UCSD-AML1 (cell line): ENCODE data around the gene PLAGL1.
"Not testable (repeated sequence)": the region's sequence is repeated elsewhere in the genome, so short reads cannot be mapped to it uniquely, and the experiment has no call there.

Experiments
- DNase-seq: peaks from one replicate; lab custom pipeline; 2025; ENCODE audit not compliant: unreplicated experiment; lab: John Stamatoyannopoulos, UW

PLAGL1 gene

DNA sequence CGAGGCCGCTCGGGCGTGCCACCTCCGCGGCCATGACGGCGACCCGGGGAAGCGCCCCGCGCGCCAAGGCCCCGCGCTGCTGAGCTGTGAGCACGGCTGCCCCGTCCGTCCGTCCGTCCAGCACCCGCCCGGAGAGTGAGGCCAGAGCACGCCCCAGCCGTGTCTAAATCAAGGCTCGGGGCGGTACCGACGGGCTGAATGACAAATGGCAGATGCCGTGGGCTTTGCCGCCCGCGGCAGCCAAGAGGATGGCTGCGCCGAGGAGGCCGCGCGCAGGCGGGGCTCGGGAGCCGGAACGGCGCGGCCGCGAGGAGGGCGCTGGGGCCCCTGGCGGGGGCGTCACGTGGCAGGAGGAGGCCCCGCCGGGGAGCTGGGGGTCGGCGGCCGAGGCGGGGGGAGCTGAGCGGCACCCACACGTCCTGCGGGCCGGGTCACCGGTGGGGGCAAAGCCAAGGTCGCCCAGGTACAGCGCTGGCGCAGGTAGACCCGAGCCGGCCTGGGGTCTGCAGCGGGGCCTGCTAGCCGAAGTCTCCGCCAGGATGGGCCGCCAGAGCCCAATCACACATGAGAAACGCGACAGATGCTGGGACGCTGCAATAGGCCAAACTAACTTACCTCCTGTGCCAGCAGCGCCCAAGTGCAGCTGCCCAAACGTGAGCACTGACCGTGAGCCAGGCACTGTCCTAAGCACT is at the start of gene PLAGL1:
Gene PLAGL1 (minus strand): TSS at position 140 of the 692 bp plus-strand sequence. CDS start 60,123 bp downstream, outside the sequence.
- no peak for DNase-seq

- no peak for DNase-seq
Observed at GRCh38 chr6:144055121-144055931, 47.3 kb upstream of the PLAGL1 start.

GRCh38 chr6:144053601-144054000 is 45.5 kb upstream of the PLAGL1 start:
- no peak for DNase-seq

DNA sequence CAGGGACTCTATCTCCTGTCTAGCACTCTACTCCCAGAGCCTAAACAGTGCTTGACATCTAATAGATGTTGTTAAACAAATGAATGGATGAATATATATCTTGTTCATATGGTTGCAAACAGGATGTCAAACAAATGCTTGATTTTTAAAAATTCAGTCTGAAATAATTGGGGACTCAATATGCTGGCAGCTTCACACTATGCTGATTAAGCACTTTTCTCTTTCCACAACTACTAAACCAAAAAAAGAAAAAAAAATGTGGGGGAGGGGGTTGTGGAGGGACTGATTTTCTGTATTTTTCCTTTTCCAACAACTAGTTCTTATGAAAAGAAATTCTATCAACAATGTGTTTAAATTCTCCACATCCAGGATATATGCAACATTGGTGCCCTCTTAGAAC is 44.4 kb upstream of the PLAGL1 start:
- DNase-seq = no peak

DNA sequence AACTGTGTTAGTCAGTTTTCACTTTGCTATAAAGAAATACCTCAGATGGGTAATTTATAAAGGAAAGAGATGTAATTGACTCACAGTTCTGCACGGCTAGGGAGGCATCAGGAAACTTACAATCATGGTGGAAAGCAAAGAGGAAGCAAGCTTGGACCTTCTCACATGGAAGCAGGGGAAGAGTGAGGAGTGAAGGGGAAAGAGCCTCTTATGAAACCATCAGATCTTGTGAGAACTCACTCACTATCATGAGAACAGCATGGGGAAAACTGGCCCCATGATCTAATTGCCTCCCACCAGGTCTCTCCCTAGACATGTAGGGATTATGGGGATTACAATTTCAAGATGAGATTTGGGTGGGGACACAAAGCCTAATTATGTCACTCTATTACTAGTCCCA is 41.3 kb upstream of the PLAGL1 start:
- no peak for DNase-seq

DNA sequence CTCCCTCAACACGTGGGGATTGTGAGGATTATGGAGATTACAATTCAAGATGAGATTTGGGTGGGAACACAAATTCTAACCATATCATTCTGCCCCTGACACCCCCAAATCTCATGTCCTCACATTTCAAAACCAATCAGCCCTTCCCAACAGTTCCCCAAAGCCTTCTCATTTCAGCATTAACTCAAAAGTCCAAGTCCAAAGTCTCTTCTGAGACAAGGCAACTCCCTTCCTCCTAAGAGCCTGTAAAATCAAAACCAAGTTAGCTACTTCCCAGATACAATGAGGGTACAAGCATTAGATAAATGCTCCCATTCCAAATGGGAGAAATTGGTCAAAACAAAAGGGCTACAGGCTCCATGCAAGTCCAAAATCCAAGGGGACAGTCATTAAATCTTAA is 39.6 kb upstream of the PLAGL1 start:
- DNase-seq = no peak

GRCh38 chr6:144046672-144047071 is 38.6 kb upstream of the PLAGL1 start:
- DNase-seq = not testable (repeated sequence)

DNA sequence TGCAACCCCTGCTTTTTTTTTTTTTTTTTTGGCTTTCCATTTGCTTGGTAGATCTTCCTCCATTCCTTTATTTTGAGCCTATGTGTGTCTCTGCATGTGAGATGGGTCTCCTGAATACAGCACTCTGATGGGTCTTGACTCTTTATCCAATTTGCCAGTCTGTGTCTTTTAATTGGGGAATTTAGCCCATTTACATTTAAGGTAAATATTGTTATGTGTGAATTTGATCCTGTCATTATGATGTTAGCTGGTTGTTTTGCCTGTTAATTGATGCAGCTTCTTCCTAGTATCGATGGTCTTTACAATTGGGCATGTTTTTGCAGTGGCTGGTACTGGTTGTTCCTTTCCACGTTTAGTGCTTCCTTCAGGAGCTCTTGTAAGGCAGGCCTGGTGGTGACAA is 36.9 kb upstream of the PLAGL1 start:
- not testable (repeated sequence) for DNase-seq

DNA sequence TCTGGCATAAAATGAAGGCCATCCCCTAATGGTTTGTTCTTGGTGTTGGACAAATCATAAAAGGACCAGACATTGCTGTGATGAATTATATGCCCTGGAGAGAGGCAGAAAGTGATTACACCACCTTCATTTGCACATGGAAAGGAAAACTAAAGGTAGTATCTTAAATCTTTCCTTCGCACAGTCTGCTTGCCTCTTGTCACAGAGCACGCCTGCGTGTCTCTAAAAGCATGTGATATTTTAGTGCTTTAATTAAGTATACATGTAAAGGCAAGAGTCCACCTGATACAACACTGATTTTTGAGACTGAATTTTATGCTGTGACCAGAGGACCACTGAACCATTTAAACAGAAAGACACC is 28.8 kb upstream of the PLAGL1 start:
- DNase-seq = no peak

- DNase-seq = peak; percentile 48
Observed at GRCh38 chr6:144036064-144036834, 28.2 kb upstream of the PLAGL1 start.

DNA sequence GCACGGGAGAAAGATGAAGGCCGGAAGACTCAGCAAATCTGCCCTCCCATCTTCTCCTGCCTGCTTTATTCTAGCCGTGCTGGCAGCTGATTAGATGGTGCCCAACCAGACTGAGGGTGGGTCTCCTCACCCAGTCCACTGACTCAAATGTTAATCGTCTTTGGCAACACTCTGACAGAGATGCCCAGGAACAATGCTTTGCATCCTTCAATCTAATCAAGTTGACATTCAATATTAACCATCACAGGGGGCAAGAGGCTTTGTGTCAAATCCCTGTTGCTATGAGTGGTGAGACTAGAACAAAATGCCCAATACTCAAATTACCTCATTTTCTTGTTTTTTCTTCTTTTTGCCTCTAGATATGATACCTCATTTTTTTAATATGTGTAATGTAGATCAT is 27.4 kb upstream of the PLAGL1 start:
- no peak for DNase-seq

GRCh38 chr6:144033816-144034735 is 26.0 kb upstream of the PLAGL1 start:
- DNase-seq = no peak

DNA sequence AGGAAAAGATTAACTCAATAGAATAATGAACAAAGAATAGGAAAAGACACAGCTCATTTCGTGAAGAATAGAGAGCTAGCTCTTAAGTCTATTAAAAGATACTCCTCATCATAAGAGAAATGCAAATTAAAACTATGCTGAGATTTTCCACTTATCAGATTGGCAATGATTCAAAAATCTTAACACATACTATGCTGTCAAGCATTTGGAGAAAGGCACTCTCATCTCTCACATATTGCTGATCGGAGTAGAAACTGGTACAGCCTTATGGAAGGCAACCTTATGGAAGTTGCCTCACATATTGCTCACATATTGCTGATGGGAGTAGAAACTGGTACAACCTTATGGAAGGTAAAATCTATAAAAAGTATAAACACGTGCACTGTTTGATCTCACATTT is 21.4 kb upstream of the PLAGL1 start:
- DNase-seq = no peak

GRCh38 chr6:144027932-144028587 is 20.0 kb upstream of the PLAGL1 start:
- no peak for DNase-seq

DNA sequence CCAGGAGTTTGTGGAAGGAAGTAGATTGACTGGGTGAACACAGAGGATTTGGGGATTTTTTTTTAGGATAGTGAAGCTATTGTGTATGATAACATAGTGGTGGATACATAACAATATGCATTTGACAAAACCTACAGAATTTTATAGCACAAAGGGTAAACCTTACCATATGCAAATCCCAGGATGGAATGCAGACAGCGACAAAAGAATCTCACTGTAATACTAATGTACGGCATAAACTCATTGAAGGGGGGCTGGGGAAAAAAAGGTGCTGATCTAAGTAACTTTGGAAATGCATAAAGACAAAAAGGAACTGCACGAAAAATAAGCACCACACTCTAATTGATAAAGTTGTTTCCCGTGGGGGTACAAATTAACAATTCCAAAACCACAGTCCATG is 15.2 kb upstream of the PLAGL1 start:
- DNase-seq = no peak

DNA sequence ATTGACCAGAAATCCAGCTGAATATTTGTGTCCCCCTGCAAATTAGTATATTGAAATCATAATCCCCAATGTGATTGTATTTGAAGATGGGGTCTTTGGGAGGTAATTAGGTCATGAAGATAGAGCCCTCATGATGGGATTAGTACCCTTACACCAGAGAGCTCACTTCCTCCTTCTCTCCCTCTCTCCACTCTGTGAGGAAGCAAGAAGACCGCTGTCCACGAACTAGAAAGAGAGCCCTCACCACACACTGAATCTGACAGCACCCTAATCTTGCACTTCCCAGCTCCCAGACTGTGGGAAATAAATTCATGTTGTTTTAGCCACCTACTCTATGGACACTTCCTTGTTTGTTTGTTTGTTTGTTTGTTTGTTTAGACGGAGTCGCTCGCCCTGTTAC is 11.9 kb upstream of the PLAGL1 start:
- DNase-seq = no peak

- no peak for DNase-seq
Observed at GRCh38 chr6:144017166-144018094, 9.4 kb upstream of the PLAGL1 start.

DNA sequence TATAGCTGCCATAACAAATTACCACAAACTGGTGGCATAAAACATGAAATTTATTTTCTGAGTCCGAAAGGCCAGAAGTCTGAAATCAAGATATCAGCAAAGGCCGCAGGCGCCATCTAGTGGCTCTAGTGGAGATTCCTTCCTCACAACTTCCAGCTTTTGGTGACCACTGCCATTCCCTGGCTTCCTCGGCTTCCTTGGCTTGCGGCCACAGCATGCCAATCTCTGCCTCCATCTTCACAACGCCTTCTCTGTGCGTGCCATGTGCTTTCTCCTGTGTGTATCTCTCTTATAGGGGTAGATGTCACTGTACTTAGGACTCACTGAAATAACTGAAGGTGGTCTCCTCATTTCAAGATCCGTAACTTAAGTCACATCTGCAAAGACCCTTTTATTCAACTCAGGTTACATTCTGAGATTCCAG is 5.4 kb upstream of the PLAGL1 start:
- DNase-seq = peak; percentile 69

GRCh38 chr6:144012534-144012933 is 4.5 kb upstream of the PLAGL1 start:
- no peak for DNase-seq
